SU-DHL-6 (cell line): ENCODE results near the gene CFAP100.

Source experiments
- H2AFZ ChIP-seq: fragments of 200-600 bp; sonication (generic); 2 replicates; pipeline ENCODE4 v1.6.1; 2014; ENCODE audit warnings: low read depth, mild to moderate bottlenecking, moderate library complexity, mixed read lengths, antibody characterized with exemption, low read length; ENCODE audit not compliant: severe bottlenecking
- H3F3A ChIP-seq: fragments of 200-600 bp; shearing (Covaris generic); 2 replicates; pipeline ENCODE4 v1.6.0; 2016; ENCODE audit warnings: antibody characterized with exemption, mild to moderate bottlenecking; ENCODE audit not compliant: insufficient read depth
- H3K27ac ChIP-seq: fragments of 200-600 bp; sonication (generic); 2 replicates; pipeline ENCODE4 v1.5.1; 2016; ENCODE audit warnings: low read depth, mild to moderate bottlenecking, low read length, moderate library complexity, mixed read lengths
- H3K27me3 ChIP-seq: fragments of 200-600 bp; sonication (generic), shearing (Covaris generic); 2 replicates; pipeline ENCODE4 v1.6.0; 2014; ENCODE audit warnings: mild to moderate bottlenecking, low read length
- H3K36me3 ChIP-seq: fragments of 200-600 bp; sonication (generic); 2 replicates; pipeline ENCODE4 v1.6.1; 2014; ENCODE audit warnings: mild to moderate bottlenecking, low read length, mixed read lengths
- H3K4me2 ChIP-seq: fragments of 300-600, 200-600 bp; shearing (Covaris generic), sonication (generic); 2 replicates; pipeline ENCODE4 v1.6.0; 2014; ENCODE audit warnings: low read length, low read depth, mild to moderate bottlenecking; ENCODE audit not compliant: poor library complexity, severe bottlenecking
- H3K4me3 ChIP-seq: fragments of 200-600 bp; sonication (generic); 2 replicates; pipeline ENCODE4 v1.5.1; 2014; ENCODE audit warnings: antibody characterized with exemption, low read length, mild to moderate bottlenecking, mixed read lengths; ENCODE audit not compliant: insufficient read depth, poor library complexity, severe bottlenecking
- H3K79me2 ChIP-seq: fragments of 200-600 bp; sonication (generic); 2 replicates; pipeline ENCODE4 v1.6.1; 2014; ENCODE audit warnings: mild to moderate bottlenecking, low read length, moderate library complexity; ENCODE audit not compliant: insufficient read depth
- H3K9ac ChIP-seq: fragments of 200-600 bp; sonication (generic); 2 replicates; pipeline ENCODE4 v1.7.0; 2014; ENCODE audit warnings: mild to moderate bottlenecking, low read length
- H3K9me2 ChIP-seq: fragments of 200-600 bp; sonication (generic); replicated peaks from 2 replicates; pipeline ENCODE4 v1.6.1; 2014; ENCODE audit warnings: low read length; ENCODE audit not compliant: insufficient read depth
- H3K9me3 ChIP-seq: fragments of 200-600 bp; sonication (generic); 2 replicates; pipeline ENCODE4 v1.6.1; 2014; ENCODE audit warnings: low read length, mixed read lengths; ENCODE audit not compliant: insufficient read depth
- H4K20me1 ChIP-seq: fragments of 200-600 bp; sonication (generic); 2 replicates; pipeline ENCODE4 v1.6.1; 2014; ENCODE audit warnings: low read depth, mild to moderate bottlenecking, antibody characterized with exemption, low read length, moderate library complexity, mixed read lengths
- CTCF ChIP-seq: fragments of 200-600 bp; sonication (generic); IDR thresholded peaks from one replicate; pipeline ENCODE4 v1.5.1; 2017; ENCODE audit warnings: antibody characterized with exemption, mild to moderate bottlenecking, low read length, moderate library complexity; ENCODE audit not compliant: insufficient read depth, poor library complexity, severe bottlenecking
- EZH2phosphoT487 ChIP-seq: fragments of 200-600 bp; sonication (generic), shearing (Covaris generic); conservative IDR thresholded peaks from 2 replicates; pipeline ENCODE4 v1.6.1; 2018; ENCODE audit warnings: mild to moderate bottlenecking, antibody characterized with exemption, low read length, moderate library complexity, mixed read lengths

Gene CFAP100

GRCh38 chr3:126373682-126374601 is 20.8 kb upstream of the CFAP100 start:
- no peaks in the 10 kb centered on the region for H3K9me3 ChIP-seq
- no peak overlapping the region for H2AFZ ChIP-seq
- H3K27me3 ChIP-seq = no peaks in the 10 kb centered on the region
- H3K4me2 ChIP-seq = no peak overlapping the region
- H4K20me1 ChIP-seq = no peaks in the 10 kb centered on the region
- H3F3A ChIP-seq = no peaks in the 10 kb centered on the region
- H3K4me3 ChIP-seq = no peak overlapping the region
- H3K9ac ChIP-seq = no peak overlapping the region
- no peak for TF ChIP-seq CTCF
- TF ChIP-seq EZH2phosphoT487 = no peak
- H3K79me2 ChIP-seq = no peaks in the 10 kb centered on the region
- H3K9me2 ChIP-seq = no peaks in the 10 kb centered on the region
- H3K27ac ChIP-seq = no peak overlapping the region
- H3K36me3 ChIP-seq = no peaks in the 10 kb centered on the region

GRCh38 chr3:126375835-126376331 is 18.8 kb upstream of the CFAP100 start:
- no peaks in the 10 kb centered on the region for H3K27me3 ChIP-seq
- H3K4me2 ChIP-seq = no peak overlapping the region
- H3K79me2 ChIP-seq = no peaks in the 10 kb centered on the region
- H3K9me3 ChIP-seq = no peaks in the 10 kb centered on the region
- no peak overlapping the region for H3K9ac ChIP-seq
- no peaks in the 10 kb centered on the region for H4K20me1 ChIP-seq
- TF ChIP-seq EZH2phosphoT487 (no peak), CTCF (no peak)
- no peak overlapping the region for H3K4me3 ChIP-seq
- no peak overlapping the region for H2AFZ ChIP-seq
- no peaks in the 10 kb centered on the region for H3F3A ChIP-seq
- no peak overlapping the region for H3K27ac ChIP-seq
- H3K9me2 ChIP-seq = no peaks in the 10 kb centered on the region
- no peaks in the 10 kb centered on the region for H3K36me3 ChIP-seq

DNA sequence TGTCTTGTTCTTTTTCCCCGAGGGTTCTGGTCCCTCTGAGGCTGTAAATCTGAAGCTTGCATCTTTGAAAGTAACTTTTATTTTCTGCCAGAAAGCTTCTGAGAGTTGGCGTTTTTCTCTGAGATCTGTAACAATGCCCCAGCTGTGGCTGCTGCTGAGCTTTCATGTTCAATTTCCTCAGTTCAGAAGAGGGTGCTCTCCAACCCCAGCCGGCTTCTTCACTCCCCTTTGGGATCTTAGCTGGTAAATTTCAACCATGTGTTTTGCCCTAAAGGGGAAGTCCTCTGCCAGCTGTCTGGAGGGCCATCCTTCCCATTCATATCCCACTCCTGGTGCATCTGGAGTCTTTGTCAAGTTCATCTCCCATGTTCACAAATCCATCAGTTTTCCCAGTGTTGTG is 18.3 kb upstream of the CFAP100 start:
- no peak overlapping the region for H3K27ac ChIP-seq
- H3K79me2 ChIP-seq = no peaks in the 10 kb centered on the region
- no peaks in the 10 kb centered on the region for H4K20me1 ChIP-seq
- H2AFZ ChIP-seq = no peak overlapping the region
- H3K27me3 ChIP-seq = no peaks in the 10 kb centered on the region
- no peak overlapping the region for H3K4me3 ChIP-seq
- H3K9me3 ChIP-seq = no peaks in the 10 kb centered on the region
- TF ChIP-seq EZH2phosphoT487 (no peak), CTCF (no peak)
- no peaks in the 10 kb centered on the region for H3K36me3 ChIP-seq
- no peaks in the 10 kb centered on the region for H3F3A ChIP-seq
- H3K9ac ChIP-seq = no peak overlapping the region
- no peak overlapping the region for H3K4me2 ChIP-seq
- no peaks in the 10 kb centered on the region for H3K9me2 ChIP-seq
